Lung (tissue), 12 donors: ENCODE data around the gene MS4A15. TPM values are rescaled to one million over a fixed set of nuclear protein-coding genes. Genes with fewer than 3 reads are reported as not detected.

Source experiments
- ATAC-seq: fragments of 200-7000 bp; cut with Tn5 transposase; one replicate; pipeline ENCODE4 v1.9.1; 2020; ENCODE audit warnings: moderate number of reproducible peaks; ENCODE audit not compliant: insufficient read depth, low FRiP score
- DNase-seq, 3 donors: peaks; one replicate each; pipeline ENCODE4 v3.0.0-alpha.2; 2013 to 2017
- H3K27ac ChIP-seq, 2 donors: one replicate each; pipeline ENCODE4 v1.5.1; 2013; ENCODE audit warnings: mild to moderate bottlenecking in 2 of 2, moderate library complexity in 2 of 2, control low read depth in 1 of 2, inconsistent platforms in 1 of 2, low read depth in 1 of 2, low read length in 1 of 2
- H3K27me3 ChIP-seq, 3 donors: one replicate each; pipeline ENCODE4 v1.5.1; 2013; ENCODE audit warnings: low read length in 2 of 3; ENCODE audit not compliant: control insufficient read depth in 3 of 3, insufficient read depth in 3 of 3
- H3K36me3 ChIP-seq, 4 donors: one replicate each; pipeline ENCODE4 v1.5.1; 2013; ENCODE audit warnings: low read length in 4 of 4, mild to moderate bottlenecking in 1 of 4, moderate library complexity in 1 of 4; ENCODE audit not compliant: control insufficient read depth in 4 of 4, insufficient read depth in 4 of 4
- H3K4me1 ChIP-seq, 5 donors: one replicate each; pipeline ENCODE4 v1.5.1; 2013; ENCODE audit warnings: low read length in 5 of 5, mild to moderate bottlenecking in 2 of 5, moderate library complexity in 1 of 5; ENCODE audit not compliant: control insufficient read depth in 5 of 5, insufficient read depth in 5 of 5
- H3K4me3 ChIP-seq: one replicate; pipeline ENCODE4 v1.5.1; 2013; ENCODE audit warnings: mild to moderate bottlenecking, control low read depth, moderate library complexity
- H3K9ac ChIP-seq, 2 donors: one replicate each; pipeline ENCODE4 v1.5.1; 2013; ENCODE audit warnings: low read length in 2 of 2, control low read depth in 1 of 2; ENCODE audit not compliant: insufficient read depth in 1 of 2
- H3K9me3 ChIP-seq, 4 donors: one replicate each; pipeline ENCODE4 v1.5.1; 2013; ENCODE audit warnings: low read length in 3 of 4, mild to moderate bottlenecking in 1 of 4, moderate library complexity in 1 of 4; ENCODE audit not compliant: control insufficient read depth in 4 of 4, insufficient read depth in 3 of 4
- CTCF ChIP-seq: IDR thresholded peaks from 2 replicates; pipeline ENCODE4 v1.5.1; 2012; ENCODE audit warnings: mild to moderate bottlenecking; ENCODE audit errors: control extremely low read depth, extremely low read depth
- WGBS, 2 donors: extraction: QIAGEN DNeasy Blood & Tissue Kit; methylation state at CpG; one replicate each; pipeline ENCODE4 v1.1.7; 2013; 5-methylcytosine and 5-hydroxymethylcytosine counted together
- polyA plus RNA-seq, 2 donors: library from polyadenylated mRNA; stranded (reverse); fragments of 200-250 nt; gene quantifications; one replicate each; pipeline ENCODE4 v1.2.1, GENCODE V29; 2013
- total RNA-seq, 2 donors: library from RNA; depleted of rRNA in 1 of 2; stranded (reverse); fragments of >200 nt in 1 of 2; gene quantifications; one replicate each; pipeline ENCODE4 v1.2.1, GENCODE V29; 2014 to 2021
- donor health status: control.
- donor health status: control.
- donor health status: Bipolar disorder and iron deficiency.
- donor health status: healthy.
- donor health status: DM: yes; HTN: yes; CAD: no.

Gene MS4A15
- total and polyA plus RNA-seq, 4 donors, result 9.8 to 38.9 (median 26.8) TPM; not detected in 1

GRCh38 chr11:60782393-60783140 lies 25.9 kb downstream of the MS4A15 start:
- Histone ChIP-seq H3K36me3 (no peaks in the 10 kb centered on the region), H3K9me3 (peaks cover 0 to 3% (median 0%) of the 10 kb centered on the region in 4 donors), H3K4me3 (no peak overlapping the region), H3K4me1 (peaks cover 0 to 6% (median 0%) of the 10 kb centered on the region in 5 donors), H3K27ac (no peak overlapping the region), H3K27me3 (peaks cover 0 to 3% (median 0%) of the 10 kb centered on the region in 3 donors), H3K9ac (no peak overlapping the region)
- DNase-seq, result no peak
- no peak for TF ChIP-seq CTCF
- 87 to 88% methylated on average over 12 of the region's 12 CpGs for whole genome bisulfite sequencing, 2 donors
- no peak for ATAC-seq

DNA sequence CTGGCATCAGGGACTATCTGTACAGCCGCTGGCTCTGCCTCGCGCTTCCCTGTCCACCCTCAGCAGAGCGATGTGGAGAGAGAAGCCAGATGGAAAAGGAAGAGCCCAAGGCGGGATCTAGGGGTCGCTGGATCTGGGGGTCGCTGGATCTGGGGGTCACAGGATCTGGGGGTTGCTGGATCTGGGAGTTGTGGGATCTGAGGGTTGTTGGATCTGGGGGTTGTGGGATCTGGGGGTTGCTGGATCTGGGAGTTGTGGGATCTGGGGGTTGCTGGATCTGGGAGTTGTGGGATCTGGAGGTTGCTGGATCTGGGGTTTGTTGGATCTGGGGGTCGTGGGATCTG lies 26.4 kb downstream of the MS4A15 start:
- Histone ChIP-seq H3K9ac (no peak overlapping the region), H3K4me1 (peaks cover 0 to 6% (median 0%) of the 10 kb centered on the region in 5 donors), H3K27ac (no peak overlapping the region), H3K4me3 (no peak overlapping the region), H3K27me3 (peaks cover 0 to 3% (median 0%) of the 10 kb centered on the region in 3 donors), H3K36me3 (no peaks in the 10 kb centered on the region), H3K9me3 (peaks cover 0 to 3% (median 0%) of the 10 kb centered on the region in 4 donors)
- ATAC-seq (no peak), DNase-seq (no peak)
- TF ChIP-seq CTCF, result no peak
- 95% methylated on average over 8 of the region's 8 CpGs for WGBS, 2 donors

DNA sequence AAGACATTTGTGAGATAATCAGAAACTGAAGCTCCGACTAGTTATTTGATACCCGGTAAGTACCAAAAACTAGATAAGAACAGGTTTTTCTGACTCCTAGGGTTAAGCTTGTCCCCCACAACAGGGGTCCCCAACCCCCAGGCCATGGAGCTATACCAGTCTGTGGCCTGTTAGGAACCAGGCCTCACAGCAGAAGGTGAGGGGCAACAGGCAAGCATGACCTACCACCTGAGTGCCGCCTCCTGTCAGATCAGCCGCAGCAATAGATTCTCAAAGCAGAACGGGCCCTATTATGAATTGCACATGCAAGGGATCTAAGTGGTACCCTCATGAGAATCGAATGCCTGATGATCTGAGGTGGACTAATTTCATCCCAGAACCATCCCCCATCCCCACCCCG lies 27.2 kb downstream of the MS4A15 start:
- no peak overlapping the region for H3K27ac ChIP-seq
- no peak overlapping the region for H3K9ac ChIP-seq
- DNase-seq, result no peak
- H3K36me3 ChIP-seq, result no peaks in the 10 kb centered on the region
- peaks cover 0 to 3% (median 0%) of the 10 kb centered on the region in 4 donors for H3K9me3 ChIP-seq
- WGBS, 2 donors, result 90 to 92% methylated on average over 7 of the region's 7 CpGs
- no peak for TF ChIP-seq CTCF
- no peak overlapping the region for H3K4me3 ChIP-seq
- H3K27me3 ChIP-seq, result peaks cover 0 to 3% (median 0%) of the 10 kb centered on the region in 3 donors
- ATAC-seq, result no peak
- H3K4me1 ChIP-seq, result peaks cover 0 to 6% (median 0%) of the 10 kb centered on the region in 5 donors
